ENCODE measurements around the gene PSMD9. TPM values are rescaled to one million over a fixed set of nuclear protein-coding genes. Genes with fewer than 3 reads are reported as not detected.
"Not testable (repeated sequence)": the region's sequence is repeated elsewhere in the genome, so short reads cannot be mapped to it uniquely, and the experiment has no call there.

The PSMD9 gene
- total RNA-seq, 1 donor from 2014 or later = 49.8 TPM

GRCh38 chr12:121918679-121919038 is 30.1 kb downstream of the PSMD9 start:
- peak overlapping the region; percentile 68 to 76 for H3K27ac ChIP-seq

GRCh38 chr12:121921066-121921465 is 32.5 kb downstream of the PSMD9 start:
- intact Hi-C loops (cut with DNase I) = no loop called here
- Histone ChIP-seq H3K27ac (no peak overlapping the region), H3K9me3 (no peaks in the 10 kb centered on the region), H3K4me3 (no peak overlapping the region), H3K4me1 (peaks cover 3 to 37% of the 10 kb centered on the region in 2 donors), H3K36me3 (peaks cover 3 to 7% of the 10 kb centered on the region in 2 donors), H3K27me3 (no peaks in the 10 kb centered on the region)
- TF ChIP-seq CTCF (IDR thresholded peaks at IDR 0.05) = no peak
- no peak for DNase-seq (ENCODE audit: low spot score in 2 of 2)

More at GRCh38 chr12:121918679-121919038, 30.1 kb downstream of the PSMD9 start:
- H3K4me1 ChIP-seq = peaks cover 3 to 25% of the 10 kb centered on the region in 2 donors
- DNase-seq (ENCODE audit: low spot score in 2 of 2) = no peak
- no peak for TF ChIP-seq CTCF (IDR thresholded peaks at IDR 0.05)
- peak overlapping the region; percentile 50 to 79 for H3K4me3 ChIP-seq
- peaks cover 23 to 30% of the 10 kb centered on the region in 2 donors for H3K36me3 ChIP-seq
- no peaks in the 10 kb centered on the region for H3K27me3 ChIP-seq
- H3K9me3 ChIP-seq = no peaks in the 10 kb centered on the region
- intact Hi-C loops (cut with DNase I) = loop anchor here (1.0 to 5.0 kb wide), 4 partner anchors 84 to 205 kb away; no protein-coding TSS in a partner anchor

- Histone ChIP-seq H3K27ac (peak overlapping the region; percentile 61 to 85), H3K9me3 (no peaks in the 10 kb centered on the region), H3K36me3 (no peaks in the 10 kb centered on the region), H3K4me3 (no peak overlapping the region), H3K4me1 (peaks cover 0 to 19% of the 10 kb centered on the region in 2 donors), H3K27me3 (no peaks in the 10 kb centered on the region)
- intact Hi-C loops (cut with DNase I) = no loop called here
- TF ChIP-seq CTCF (IDR thresholded peaks at IDR 0.05) = no peak
- DNase-seq (ENCODE audit: low spot score in 2 of 2) = no peak
Observed at GRCh38 chr12:121925358-121925695, 36.7 kb downstream of the PSMD9 start.

- DNase-seq (ENCODE audit: low spot score in 2 of 2) = no peak
- H3K4me3 ChIP-seq = no peak overlapping the region
- TF ChIP-seq CTCF (IDR thresholded peaks at IDR 0.05) = no peak
- H3K27ac ChIP-seq = no peak overlapping the region
- no peaks in the 10 kb centered on the region for H3K27me3 ChIP-seq
- H3K9me3 ChIP-seq = no peaks in the 10 kb centered on the region
- peaks cover 0 to 19% of the 10 kb centered on the region in 2 donors for H3K4me1 ChIP-seq
- no peaks in the 10 kb centered on the region for H3K36me3 ChIP-seq
- intact Hi-C loops (cut with DNase I) = no loop called here
Observed at GRCh38 chr12:121926874-121927706, 38.5 kb downstream of the PSMD9 start.

GRCh38 chr12:121927813-121928212 is 39.2 kb downstream of the PSMD9 start:
- no peaks in the 10 kb centered on the region for H3K36me3 ChIP-seq
- intact Hi-C loops (cut with DNase I) = no loop called here
- no peak overlapping the region for H3K4me3 ChIP-seq
- peaks cover 0 to 19% of the 10 kb centered on the region in 2 donors for H3K4me1 ChIP-seq
- no peak for TF ChIP-seq CTCF (IDR thresholded peaks at IDR 0.05)
- no peaks in the 10 kb centered on the region for H3K27me3 ChIP-seq
- DNase-seq (ENCODE audit: low spot score in 2 of 2) = no peak
- H3K9me3 ChIP-seq = no peaks in the 10 kb centered on the region
- H3K27ac ChIP-seq = no peak overlapping the region

GRCh38 chr12:121929545-121929944 is 41.0 kb downstream of the PSMD9 start:
- H3K4me1 ChIP-seq; H3K36me3 ChIP-seq; H3K4me3 ChIP-seq; H3K27ac ChIP-seq; H3K27me3 ChIP-seq; intact Hi-C loops (cut with DNase I); H3K9me3 ChIP-seq: not testable (repeated sequence)
- peak in 1 of 2 donors; percentile 16 for DNase-seq (ENCODE audit: low spot score in 2 of 2)
